IMR-90 (cell line): ENCODE data around the gene SIRT2. TPM values are rescaled to one million over a fixed set of nuclear protein-coding genes. Genes with fewer than 3 reads are reported as not detected.

Experiments used
- ATAC-seq: fragments of 200-7000 bp; cut with Tn5 transposase; 2 replicates; pipeline ENCODE4 v1.9.1; 2020; ENCODE audit warnings: low read depth, mild to moderate bottlenecking, moderate library complexity
- BruUV-seq: library from RNA; stranded (reverse); fragments of 400-500 nt; replicated peaks from 2 replicates; lab custom pipeline; 2021; lab: Mats Ljungman, UMichigan
- CTCF ChIA-PET: fragments of 300-600 bp; formaldehyde crosslinking; extraction: SDS; loops from one replicate; lab custom pipeline; 2021; ENCODE audit warnings: antibody characterized with exemption; lab: Yijun Ruan, JAX
- POLR2A ChIA-PET: fragments of 300-600 bp; sonication (Branson Sonifier 250); formaldehyde crosslinking; loops from one replicate; lab custom pipeline; 2022; ENCODE audit warnings: antibody characterized with exemption; ENCODE audit not compliant: unreplicated experiment; lab: Charles Lee
- DNase-seq: peaks from one replicate; pipeline ENCODE4 v3.0.0; 2013
- H2AFZ ChIP-seq: replicated peaks from 2 replicates; pipeline ENCODE3; 2013; ENCODE audit warnings: low read length, mild to moderate bottlenecking; ENCODE audit not compliant: poor library complexity
- H2AK5ac ChIP-seq: 2 replicates; pipeline ENCODE4 v1.6.1; 2013; ENCODE audit warnings: low read depth, low read length, inconsistent platforms
- H2AK9ac ChIP-seq: replicated peaks from 2 replicates; pipeline ENCODE3; 2013; ENCODE audit warnings: mild to moderate bottlenecking, low read depth, low read length, moderate library complexity; ENCODE audit not compliant: poor library complexity
- H2BK120ac ChIP-seq: 2 replicates; pipeline ENCODE4 v1.6.1; 2013; ENCODE audit warnings: low read depth, low read length, inconsistent platforms
- H2BK15ac ChIP-seq: 3 replicates; pipeline ENCODE4 v1.6.1; 2013; ENCODE audit warnings: low read depth, low read length, inconsistent platforms
- H2BK20ac ChIP-seq: 2 replicates; pipeline ENCODE4 v1.6.1; 2013; ENCODE audit warnings: low read depth, mild to moderate bottlenecking, inconsistent platforms, low read length, moderate library complexity
- H2BK5ac ChIP-seq: 2 replicates; pipeline ENCODE4 v1.6.1; 2013; ENCODE audit warnings: mild to moderate bottlenecking, low read depth, low read length, inconsistent platforms; ENCODE audit not compliant: poor library complexity, severe bottlenecking
- H3K14ac ChIP-seq: replicated peaks from 2 replicates; pipeline ENCODE4 v1.6.1; 2013; ENCODE audit warnings: low read depth, low read length, inconsistent platforms
- H3K18ac ChIP-seq: 2 replicates; pipeline ENCODE4 v1.6.1; 2013; ENCODE audit warnings: low read depth, low read length, control low read depth
- H3K23ac ChIP-seq: 2 replicates; pipeline ENCODE4 v1.6.1; 2013; ENCODE audit warnings: low read depth, low read length, inconsistent platforms
- H3K27ac ChIP-seq: 2 replicates; pipeline ENCODE4 v1.5.1; 2013; ENCODE audit warnings: mild to moderate bottlenecking, control low read depth, low read length; ENCODE audit not compliant: insufficient read depth
- H3K27me3 ChIP-seq: 2 replicates; pipeline ENCODE4 v1.6.1; 2013; ENCODE audit warnings: low read length; ENCODE audit not compliant: control insufficient read depth, insufficient read depth
- H3K36me3 ChIP-seq: 2 replicates; pipeline ENCODE4 v1.6.1; 2013; ENCODE audit warnings: low read length, mixed read lengths; ENCODE audit not compliant: control insufficient read depth, insufficient read depth
- H3K4ac ChIP-seq: 2 replicates; pipeline ENCODE4 v1.6.1; 2013; ENCODE audit warnings: low read depth, low read length, inconsistent platforms
- H3K4me1 ChIP-seq: 2 replicates; pipeline ENCODE4 v1.6.1; 2013; ENCODE audit warnings: low read length, mixed read lengths; ENCODE audit not compliant: control insufficient read depth, insufficient read depth
- H3K4me2 ChIP-seq: 2 replicates; pipeline ENCODE4 v1.6.1; 2013; ENCODE audit warnings: low read depth, mild to moderate bottlenecking, control low read depth, low read length, moderate library complexity
- H3K4me3 ChIP-seq: 2 replicates; pipeline ENCODE4 v1.5.1; 2013; ENCODE audit warnings: low read depth, mild to moderate bottlenecking, control low read depth, low read length, moderate library complexity; ENCODE audit not compliant: insufficient read depth
- H3K56ac ChIP-seq: 2 replicates; pipeline ENCODE4 v1.6.1; 2013; ENCODE audit warnings: low read length, inconsistent platforms; ENCODE audit not compliant: insufficient read depth; ENCODE audit errors: extremely low read depth
- H3K79me1 ChIP-seq, 2 experiments: 2 replicates each; pipeline ENCODE4 v1.6.1; 2013; ENCODE audit warnings: low read length in 2 of 2, inconsistent platforms in 1 of 2, low read depth in 1 of 2
- H3K9ac ChIP-seq: 2 replicates; pipeline ENCODE4 v1.6.1; 2013; ENCODE audit warnings: low read depth, low read length, control low read depth
- H3K9me1 ChIP-seq: 2 replicates; pipeline ENCODE4 v1.6.1; 2013; ENCODE audit warnings: low read length, inconsistent platforms; ENCODE audit not compliant: insufficient read depth
- H3K9me3 ChIP-seq: 2 replicates; pipeline ENCODE4 v1.6.1; 2013; ENCODE audit warnings: low read length; ENCODE audit not compliant: control insufficient read depth, insufficient read depth
- H4K20me1 ChIP-seq: 2 replicates; pipeline ENCODE4 v1.6.1; 2013; ENCODE audit warnings: low read length, inconsistent platforms; ENCODE audit not compliant: insufficient read depth
- H4K5ac ChIP-seq: 2 replicates; pipeline ENCODE4 v1.6.1; 2013; ENCODE audit warnings: mild to moderate bottlenecking, low read depth, low read length, control low read depth
- H4K8ac ChIP-seq, 2 experiments: 2 replicates each; pipeline ENCODE4 v1.6.1; 2013; ENCODE audit warnings: low read depth in 2 of 2, low read length in 2 of 2, control low read depth in 1 of 2, inconsistent platforms in 1 of 2
- H4K91ac ChIP-seq: 2 replicates; pipeline ENCODE4 v1.6.1; 2013; ENCODE audit warnings: low read depth, low read length, inconsistent platforms; ENCODE audit not compliant: insufficient read depth
- ELK1 ChIP-seq: fragments of 150-350 bp; IDR thresholded peaks from 2 replicates; pipeline ENCODE4 v1.6.1; 2016; ENCODE audit warnings: low read depth, mild to moderate bottlenecking, low read length, moderate library complexity, borderline replicate concordance
- FOS ChIP-seq: fragments of 150-350 bp; IDR thresholded peaks from 2 replicates; pipeline ENCODE4 v1.6.1; 2016; ENCODE audit warnings: low read depth, low read length
- MAFK ChIP-seq: IDR thresholded peaks from 2 replicates; pipeline ENCODE4 v1.6.1; 2012; ENCODE audit warnings: low read depth, low read length, improper control_type of control experiment
- MAZ ChIP-seq: IDR thresholded peaks from 2 replicates; pipeline ENCODE4 v1.6.1; 2012; ENCODE audit warnings: low read depth, mild to moderate bottlenecking, low read length, improper control_type of control experiment, moderate library complexity, borderline replicate concordance
- POLR2A ChIP-seq: IDR thresholded peaks from 2 replicates; pipeline ENCODE4 v1.6.1; 2012; ENCODE audit warnings: mild to moderate bottlenecking, low read depth, low read length
- RAD21 ChIP-seq: IDR thresholded peaks from 2 replicates; pipeline ENCODE4 v1.6.1; 2012; ENCODE audit warnings: low read length, improper control_type of control experiment
- RFX5 ChIP-seq: IDR thresholded peaks from 2 replicates; pipeline ENCODE4 v1.8.0; 2012; ENCODE audit warnings: low read depth, mild to moderate bottlenecking, low read length, moderate library complexity
- SMC3 ChIP-seq: fragments of 150-350 bp; IDR thresholded peaks from 2 replicates; pipeline ENCODE4 v1.6.1; 2016; ENCODE audit warnings: low read depth, mild to moderate bottlenecking, antibody characterized with exemption, low read length, moderate library complexity
- USF2 ChIP-seq: fragments of 150-350 bp; IDR thresholded peaks from 2 replicates; pipeline ENCODE4 v1.6.1; 2017; ENCODE audit warnings: mild to moderate bottlenecking, antibody characterized with exemption, low read length, low read depth
- WGBS, 2 experiments: methylation state at CpG; one replicate each; pipeline versions ENCODE4 v1.1.5 to v1.1.7; 2013; ENCODE audit warnings: missing lambda C conversion rate in 2 of 2; ENCODE audit not compliant: insufficient read length in 1 of 2; ENCODE audit errors: extremely low coverage in 2 of 2; 5-methylcytosine and 5-hydroxymethylcytosine counted together
- dilution Hi-C: fragments of 300-500 bp; cut with HindIII; formaldehyde crosslinking; loops from one replicate; pipeline ENCODE4 v1.14.3; 2018; ENCODE audit warnings: low sequenced_read_pairs; ENCODE audit not compliant: unreplicated experiment
- in situ Hi-C: fragments of 300-500 bp; cut with MboI; formaldehyde crosslinking; loops from 3 replicates; pipeline ENCODE4 v1.14.3; 2019; ENCODE audit warnings: low sequenced_read_pairs, inconsistent platforms, mixed read lengths
- intact Hi-C: fragments of 100-400 bp; cut with micrococcal nuclease; formaldehyde crosslinking; loops from 2 replicates; pipeline ENCODE4 v1.10.0; 2022
- polyA plus RNA-seq, 3 experiments: library from polyadenylated mRNA; depleted of rRNA; stranded (reverse); fragments of >200 nt; gene quantifications; 2 replicates each; pipeline ENCODE4 v1.2.3, GENCODE V29; 2012; ENCODE audit warnings: low replicate concordance in 1 of 3
- total RNA-seq: library from RNA; depleted of rRNA; stranded (reverse); fragments of >200 nt; gene quantifications from 2 replicates; pipeline ENCODE4 v1.2.3, GENCODE V29; 2012

The SIRT2 gene
- total and polyA plus RNA-seq, 2 of the 4 experiments (the other 2 are of a cell fraction): 43.0 to 50.0 TPM

GRCh38 chr19:38878575-38879399 lies 20.6 kb downstream of the SIRT2 start:
- Histone ChIP-seq H3K23ac (no peak overlapping the region), H2BK20ac (no peak overlapping the region), H4K91ac (no peak overlapping the region), H3K27me3 (no peaks in the 10 kb centered on the region), H3K4ac (no peak overlapping the region), H4K20me1 (no peaks in the 10 kb centered on the region), H2AK5ac (no peak overlapping the region), H2AK9ac (peak overlapping the region; percentile 84), H2AFZ (no peak overlapping the region), H3K9ac (no peak overlapping the region), H3K9me3 (no peaks in the 10 kb centered on the region), H3K4me1 (no peaks in the 10 kb centered on the region), H3K4me3 (no peak overlapping the region), H3K4me2 (no peak overlapping the region), H4K8ac (no peak overlapping the region), H2BK15ac (no peak overlapping the region), H3K14ac (no peak overlapping the region), H2BK5ac (no peak overlapping the region), H3K36me3 (peaks cover 16% of the 10 kb centered on the region), H3K79me1 (no peaks in the 10 kb centered on the region), H3K9me1 (no peaks in the 10 kb centered on the region), H4K5ac (no peak overlapping the region), H3K56ac (no peak overlapping the region), H3K27ac (no peak overlapping the region), H3K18ac (no peak overlapping the region), H2BK120ac (no peak overlapping the region)
- WGBS, 2 experiments: 88% methylated on average over 6 of the region's 16 CpGs; no CpG with 5 or more reads in 1 of the 2 experiments
- ATAC-seq: no peak
- TSS peak; percentile 70 for BruUV-seq
- in situ Hi-C loops (no loop called here), intact Hi-C loops (no loop called here), dilution Hi-C loops (no loop called here)
- no peak for DNase-seq
- ChIA-PET CTCF (no interaction called here), POLR2A (no interaction called here)
- TF ChIP-seq MAFK (no peak), POLR2A (no peak), FOS (no peak), RAD21 (no peak), SMC3 (no peak), MAZ (no peak), USF2 (no peak), ELK1 (no peak), RFX5 (no peak)
